NCI-H226 (cell line): Measurements from ENCODE around the gene CEP135.

Experiments used
- DNase-seq: peaks from one replicate; pipeline ENCODE4 v3.0.0-alpha.2; 2015

Gene CEP135

DNA sequence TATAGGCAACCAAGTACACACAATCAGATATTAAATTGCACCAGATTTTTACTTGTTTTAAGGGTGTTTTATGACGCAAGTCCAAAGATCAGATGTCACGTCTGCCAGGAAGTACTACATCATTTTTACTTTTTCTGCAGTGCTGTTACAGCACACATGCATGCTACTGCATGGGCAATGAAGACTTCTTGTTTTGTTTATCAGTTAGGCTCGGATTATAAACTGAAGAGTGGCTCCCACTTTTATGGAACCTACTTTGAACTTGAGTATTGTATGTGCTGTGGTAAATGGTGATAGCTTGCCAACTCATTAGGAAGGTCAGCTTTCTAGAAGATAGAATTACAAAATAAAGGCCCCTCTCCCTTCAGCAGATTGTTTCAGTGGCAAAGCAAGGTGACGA lies 131.6 kb downstream of the CEP135 start:
- DNase-seq = no peak

DNA sequence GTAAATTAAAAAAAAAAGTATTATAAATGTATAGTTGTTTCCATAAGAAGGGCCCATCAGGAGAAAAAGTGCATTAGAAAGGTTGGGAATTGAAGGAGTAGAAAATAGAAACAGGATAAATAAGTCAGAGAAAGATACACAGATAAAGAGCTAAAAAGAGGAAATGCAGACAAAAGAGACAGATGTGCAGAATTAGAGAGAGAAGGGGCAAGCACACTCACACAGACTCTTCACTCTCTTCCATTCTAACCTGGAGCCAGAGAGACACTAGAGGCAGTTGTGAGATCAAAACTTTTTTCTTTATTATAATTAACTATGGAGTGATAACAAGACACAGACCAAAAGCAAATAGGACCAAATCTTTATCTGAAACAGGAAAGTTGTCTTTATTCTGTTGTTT lies 134.1 kb downstream of the CEP135 start:
- DNase-seq = no peak
